Lung microvascular endothelial cell (primary cell): ENCODE results near the gene ELMO2. TPM values are rescaled to one million over a fixed set of nuclear protein-coding genes. Genes with fewer than 3 reads are reported as not detected.
A peak's percentile ranks its signal among the peaks of the same experiment; 100 is the strongest.

Source experiments
- DNase-seq, 2 donors: peaks; one replicate each; pipeline versions ENCODE4 v3.0.0 to v3.0.0-alpha.2; 2010; ENCODE audit warnings: low read depth in 2 of 2
- total RNA-seq: library from RNA; depleted of rRNA; stranded (reverse); fragments of >200 nt; gene quantifications from 2 replicates; pipeline ENCODE4 v1.2.1, GENCODE V29; 2014

ELMO2 gene
- total RNA-seq, 1 donor from 2014 or later: 24.8 TPM

GRCh38 chr20:46333161-46333991 is 73.0 kb downstream of the ELMO2 start:
- DNase-seq: no peak

- DNase-seq: no peak
Measured at GRCh38 chr20:46332373-46333160, 73.8 kb downstream of the ELMO2 start.

GRCh38 chr20:46331611-46332361 is 74.6 kb downstream of the ELMO2 start:
- DNase-seq: no peak

- no peak for DNase-seq
Measured at GRCh38 chr20:46330831-46331371, 75.5 kb downstream of the ELMO2 start.

GRCh38 chr20:46330072-46330763 is 76.2 kb downstream of the ELMO2 start:
- DNase-seq: no peak

GRCh38 chr20:46328200-46328882 is 78.1 kb downstream of the ELMO2 start:
- no peak for DNase-seq

- no peak for DNase-seq
Measured at GRCh38 chr20:46327557-46327956, 78.9 kb downstream of the ELMO2 start.

GRCh38 chr20:46325789-46326188 is 80.6 kb downstream of the ELMO2 start:
- DNase-seq: no peak

GRCh38 chr20:46324960-46325703 is 81.3 kb downstream of the ELMO2 start:
- peak; percentile 53 to 66 for DNase-seq

GRCh38 chr20:46324379-46324778 is 82.0 kb downstream of the ELMO2 start:
- DNase-seq: no peak

- DNase-seq: no peak
Measured at GRCh38 chr20:46323557-46323956, 82.9 kb downstream of the ELMO2 start.

- no peak for DNase-seq
Measured at GRCh38 chr20:46322641-46323040, 83.8 kb downstream of the ELMO2 start.

- DNase-seq: no peak
Measured at GRCh38 chr20:46317685-46318177, 88.7 kb downstream of the ELMO2 start.

GRCh38 chr20:46316984-46317684 is 89.3 kb downstream of the ELMO2 start:
- no peak for DNase-seq

Other genes with a start within 250 kb of the ELMO2 start
- under 0.01 and 0.79 TPM in 2 replicates for gene CDH22, start 98.1 kb downstream of the ELMO2 start, total RNA-seq
- 0.22 and 0.40 TPM in 2 replicates for gene ZNF334, start 106.9 kb upstream of the ELMO2 start, total RNA-seq
- not detected in 2 replicates for gene OCSTAMP, start 144.0 kb upstream of the ELMO2 start, total RNA-seq
- gene SLC13A3, start 244.8 kb upstream of the ELMO2 start, total RNA-seq: under 0.01 TPM in 1 of 2 replicates, not detected in the other